Measurements from ENCODE around the gene HMHB1.

HMHB1 gene

GRCh38 chr5:143812085-143812705, at the start of gene HMHB1:
HMHB1 (plus strand) TSS chr5:143812161.
- no peaks in the 10 kb centered on the region for H3K36me3 ChIP-seq (replicated peaks)
- in situ Hi-C loops (cut with HindIII; ENCODE audit: low pct_ligation_motif_present, low sequenced_read_pairs): no loop called here
- no peak for DNase-seq
- H3K27ac ChIP-seq: no peak within 1 kb of the TSS
- TF ChIP-seq, protein P1, sequence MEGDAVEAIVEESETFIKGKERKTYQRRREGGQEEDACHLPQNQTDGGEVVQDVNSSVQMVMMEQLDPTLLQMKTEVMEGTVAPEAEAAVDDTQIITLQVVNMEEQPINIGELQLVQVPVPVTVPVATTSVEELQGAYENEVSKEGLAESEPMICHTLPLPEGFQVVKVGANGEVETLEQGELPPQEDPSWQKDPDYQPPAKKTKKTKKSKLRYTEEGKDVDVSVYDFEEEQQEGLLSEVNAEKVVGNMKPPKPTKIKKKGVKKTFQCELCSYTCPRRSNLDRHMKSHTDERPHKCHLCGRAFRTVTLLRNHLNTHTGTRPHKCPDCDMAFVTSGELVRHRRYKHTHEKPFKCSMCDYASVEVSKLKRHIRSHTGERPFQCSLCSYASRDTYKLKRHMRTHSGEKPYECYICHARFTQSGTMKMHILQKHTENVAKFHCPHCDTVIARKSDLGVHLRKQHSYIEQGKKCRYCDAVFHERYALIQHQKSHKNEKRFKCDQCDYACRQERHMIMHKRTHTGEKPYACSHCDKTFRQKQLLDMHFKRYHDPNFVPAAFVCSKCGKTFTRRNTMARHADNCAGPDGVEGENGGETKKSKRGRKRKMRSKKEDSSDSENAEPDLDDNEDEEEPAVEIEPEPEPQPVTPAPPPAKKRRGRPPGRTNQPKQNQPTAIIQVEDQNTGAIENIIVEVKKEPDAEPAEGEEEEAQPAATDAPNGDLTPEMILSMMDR (IDR thresholded peaks at IDR 0.05; ENCODE audit: low read depth, low read length, missing control alignments): no peak
- no peak within 1 kb of the TSS for H3K4me3 ChIP-seq (ENCODE audit: low read depth, low read length)
- no peaks in the 10 kb centered on the region for H3K27me3 ChIP-seq (replicated peaks)

DNA sequence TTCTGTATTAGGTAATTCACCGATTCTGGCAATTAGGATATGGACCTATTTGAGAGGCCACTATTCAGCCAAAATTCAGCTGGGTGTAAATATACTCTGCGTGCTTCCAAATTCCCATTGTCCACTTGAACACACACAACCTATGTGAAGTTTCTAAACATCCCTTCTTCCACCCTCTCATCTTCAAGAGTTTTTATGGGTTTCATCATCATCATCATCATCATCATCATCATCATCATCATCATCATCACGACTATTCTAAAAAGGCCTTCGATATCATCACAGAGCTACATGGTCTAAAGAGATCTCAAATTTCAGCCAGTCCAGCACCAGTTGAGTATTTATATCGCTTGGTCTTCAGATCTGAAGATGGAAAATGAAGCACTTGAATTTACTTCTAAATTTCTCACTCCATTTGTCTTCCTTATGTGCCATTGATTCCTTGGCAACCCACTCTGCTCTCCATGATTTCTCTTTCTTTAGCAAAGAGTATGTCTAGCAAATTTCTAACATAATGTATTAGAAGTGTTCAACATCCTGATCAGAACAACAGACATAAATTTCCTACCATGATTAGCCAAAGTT, 49.2 kb upstream of the HMHB1 start:
- H3K36me3 ChIP-seq (replicated peaks): no peaks in the 10 kb centered on the region
- no peak overlapping the region for H3K27ac ChIP-seq
- DNase-seq: no peak
- in situ Hi-C loops (cut with HindIII; ENCODE audit: low pct_ligation_motif_present, low sequenced_read_pairs): no loop called here
- H3K27me3 ChIP-seq (replicated peaks): no peaks in the 10 kb centered on the region
- H3K4me3 ChIP-seq (ENCODE audit: low read depth, low read length): no peak overlapping the region
- TF ChIP-seq, protein P1 (IDR thresholded peaks at IDR 0.05; ENCODE audit: low read depth, low read length, missing control alignments): no peak

DNA sequence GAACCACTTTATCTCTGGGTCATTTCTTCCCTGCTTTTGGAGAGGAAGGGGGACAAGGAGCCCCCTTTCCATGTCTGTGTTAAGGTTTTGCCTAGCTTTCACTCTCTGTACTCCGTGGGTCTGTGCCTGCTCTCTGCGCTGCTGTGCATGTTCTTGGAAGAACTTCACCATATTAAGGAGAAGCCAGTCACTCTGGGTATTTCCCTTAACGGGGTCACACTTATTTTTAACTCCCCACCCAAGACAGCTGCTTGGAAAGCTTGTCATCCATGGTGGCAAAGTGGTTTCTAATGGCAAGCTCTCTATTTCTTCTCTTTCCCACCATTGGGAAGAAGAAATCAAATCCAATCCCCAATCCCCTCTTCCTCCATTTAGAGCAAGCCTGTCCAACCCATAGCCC, 44.8 kb upstream of the HMHB1 start:
- TF ChIP-seq, protein P1 (IDR thresholded peaks at IDR 0.05; ENCODE audit: low read depth, low read length, missing control alignments): no peak
- Histone ChIP-seq H3K27ac (no peak overlapping the region), H3K4me3 (ENCODE audit: low read depth, low read length) (no peak overlapping the region), H3K36me3 (replicated peaks) (no peaks in the 10 kb centered on the region), H3K27me3 (replicated peaks) (no peaks in the 10 kb centered on the region)
- in situ Hi-C loops (cut with HindIII; ENCODE audit: low pct_ligation_motif_present, low sequenced_read_pairs): no loop called here
- no peak for DNase-seq

- Histone ChIP-seq H3K27ac (no peak overlapping the region), H3K27me3 (replicated peaks) (no peaks in the 10 kb centered on the region), H3K36me3 (replicated peaks) (no peaks in the 10 kb centered on the region), H3K4me3 (ENCODE audit: low read depth, low read length) (no peak overlapping the region)
- in situ Hi-C loops (cut with HindIII; ENCODE audit: low pct_ligation_motif_present, low sequenced_read_pairs): no loop called here
- no peak for DNase-seq
- TF ChIP-seq, protein P1 (IDR thresholded peaks at IDR 0.05; ENCODE audit: low read depth, low read length, missing control alignments): no peak
Observed at GRCh38 chr5:143769026-143769786, 42.8 kb upstream of the HMHB1 start.

GRCh38 chr5:143770450-143770849, 41.5 kb upstream of the HMHB1 start:
- TF ChIP-seq, protein P1 (IDR thresholded peaks at IDR 0.05; ENCODE audit: low read depth, low read length, missing control alignments): no peak
- in situ Hi-C loops (cut with HindIII; ENCODE audit: low pct_ligation_motif_present, low sequenced_read_pairs): no loop called here
- Histone ChIP-seq H3K4me3 (ENCODE audit: low read depth, low read length) (no peak overlapping the region), H3K36me3 (replicated peaks) (no peaks in the 10 kb centered on the region), H3K27me3 (replicated peaks) (no peaks in the 10 kb centered on the region), H3K27ac (no peak overlapping the region)
- DNase-seq: no peak
